CD4-positive, alpha-beta memory T cell (primary cell): Measurements from ENCODE around the gene PKP3. TPM values are rescaled to one million over a fixed set of nuclear protein-coding genes. Genes with fewer than 3 reads are reported as not detected.

Experiments
- CTCF ChIA-PET: fragments of 350-600 bp; sonication (Branson Sonifier 250); formaldehyde crosslinking; loops from one replicate; lab custom pipeline; 2021; ENCODE audit warnings: inconsistent platforms; ENCODE audit not compliant: partially characterized antibody; lab: Charles Lee
- POLR2A ChIA-PET: fragments of 350-600 bp; sonication (Branson Sonifier 250); formaldehyde crosslinking; loops from one replicate; lab custom pipeline; 2021; ENCODE audit not compliant: partially characterized antibody; lab: Charles Lee
- DNase-seq, 5 donors: peaks; one replicate each; pipeline versions ENCODE4 v3.0.0 to v3.0.0-alpha.2; 2020 to 2022; ENCODE audit warnings: mixed read lengths in 1 of 5
- H3K27ac ChIP-seq: one replicate; pipeline ENCODE4 v1.7.0; 2013; ENCODE audit warnings: low read depth, low read length
- H3K27me3 ChIP-seq: 2 replicates; pipeline ENCODE4 v1.7.0; 2013; ENCODE audit warnings: mild to moderate bottlenecking, low read length, moderate library complexity; ENCODE audit not compliant: insufficient read depth
- H3K36me3 ChIP-seq: 2 replicates; pipeline ENCODE4 v1.7.0; 2013; ENCODE audit warnings: mild to moderate bottlenecking, low read length, moderate library complexity; ENCODE audit not compliant: insufficient read depth
- H3K4me1 ChIP-seq: 2 replicates; pipeline ENCODE4 v1.7.0; 2013; ENCODE audit warnings: mild to moderate bottlenecking, low read length, moderate library complexity; ENCODE audit not compliant: insufficient read depth
- H3K4me3 ChIP-seq, 2 donors: one replicate each; pipeline ENCODE4 v1.7.0; 2013; ENCODE audit warnings: low read length in 2 of 2, mild to moderate bottlenecking in 1 of 2
- H3K9me3 ChIP-seq, 2 donors: one replicate each; pipeline ENCODE4 v1.7.0; 2013; ENCODE audit warnings: low read length in 2 of 2, control low read depth in 1 of 2; ENCODE audit not compliant: control insufficient read depth in 1 of 2
- H3K27ac Mint-ChIP-seq, 7 donors: one replicate each; pipeline ENCODE4 v1.8.0; 2020 to 2021; ENCODE audit warnings: mixed read lengths in 7 of 7, mild to moderate bottlenecking in 6 of 7, inconsistent platforms in 3 of 7, moderate library complexity in 3 of 7
- H3K27me3 Mint-ChIP-seq, 2 donors: one replicate each; pipeline ENCODE4 v1.8.0; 2020 to 2021; ENCODE audit warnings: mixed read lengths in 2 of 2
- H3K36me3 Mint-ChIP-seq, 2 donors: one replicate each; pipeline ENCODE4 v1.8.0; 2020 to 2021; ENCODE audit warnings: mixed read lengths in 2 of 2, inconsistent platforms in 1 of 2, mild to moderate bottlenecking in 1 of 2
- H3K4me1 Mint-ChIP-seq, 4 donors: one replicate each; pipeline ENCODE4 v1.8.0; 2020 to 2021; ENCODE audit warnings: mixed read lengths in 4 of 4, mild to moderate bottlenecking in 1 of 4
- H3K4me3 Mint-ChIP-seq, 8 donors: one replicate each; pipeline ENCODE4 v1.8.0; 2020 to 2021; ENCODE audit warnings: mixed read lengths in 8 of 8, mild to moderate bottlenecking in 7 of 8, moderate library complexity in 6 of 8, inconsistent platforms in 3 of 8
- H3K9me3 Mint-ChIP-seq, 8 donors: one replicate each; pipeline ENCODE4 v1.8.0; 2020 to 2021; ENCODE audit warnings: mixed read lengths in 8 of 8, mild to moderate bottlenecking in 5 of 8, inconsistent platforms in 3 of 8, moderate library complexity in 1 of 8
- intact Hi-C: fragments of 100-400 bp; cut with micrococcal nuclease; formaldehyde crosslinking; loops from one replicate; pipeline ENCODE4 v1.15.1; 2023
- polyA plus RNA-seq, 2 donors: library from polyadenylated mRNA; unstranded; fragments of 300-500 nt; fragmentation: Illumina TruSeq; gene quantifications; one replicate each; pipeline ENCODE4 v1.2.3, GENCODE V29; 2021
- total RNA-seq, 2 experiments: library from RNA; stranded (reverse); gene quantifications; one replicate each; pipeline ENCODE4 v1.2.3, GENCODE V29; 2021

Gene PKP3
- total and polyA plus RNA-seq, 4 experiments from 2014 or later, result 0.14 TPM; not detected in 3

- intact Hi-C loops, result no loop called here
- POLR2A ChIA-PET, result interaction anchor here (0.6 to 16.3 kb wide), 20 partner anchors 9 to 402 kb away, joined by 3 to 539 read pairs (median 6); partner anchors contain the start of genes ANO9, BET1L, IFITM1 and PGGHG
- peaks cover 2 to 11% of the 10 kb centered on the region in 2 donors for H3K36me3 Mint-ChIP-seq
- Histone ChIP-seq H3K4me1 (peaks cover 31% of the 10 kb centered on the region), H3K9me3 (no peaks in the 10 kb centered on the region), H3K27me3 (no peaks in the 10 kb centered on the region), H3K27ac (peak overlapping the region; percentile 61), H3K4me3 (peak overlapping the region; percentile 17 to 73), H3K36me3 (no peaks in the 10 kb centered on the region)
- peak overlapping the region in 4 of 7 donors; percentile 70 to 92 (median 83) for H3K27ac Mint-ChIP-seq
- H3K27me3 Mint-ChIP-seq, result no peaks in the 10 kb centered on the region
- peak overlapping the region; percentile 26 to 100 (median 96) for H3K4me3 Mint-ChIP-seq
- no peaks in the 10 kb centered on the region for H3K9me3 Mint-ChIP-seq
- CTCF ChIA-PET, result interaction anchor here (1.0 to 9.3 kb wide), 5 partner anchors 10 to 53 kb away, joined by 3 to 103 read pairs (median 4); partner anchors contain the start of gene PTDSS2
- DNase-seq, result peak in 4 of 5 donors; percentile 38 to 54 (median 45)
- peaks cover 4 to 42% (median 17%) of the 10 kb centered on the region in 4 donors for H3K4me1 Mint-ChIP-seq
Measured at GRCh38 chr11:416757-417621, 23.0 kb downstream of the PKP3 start.

DNA sequence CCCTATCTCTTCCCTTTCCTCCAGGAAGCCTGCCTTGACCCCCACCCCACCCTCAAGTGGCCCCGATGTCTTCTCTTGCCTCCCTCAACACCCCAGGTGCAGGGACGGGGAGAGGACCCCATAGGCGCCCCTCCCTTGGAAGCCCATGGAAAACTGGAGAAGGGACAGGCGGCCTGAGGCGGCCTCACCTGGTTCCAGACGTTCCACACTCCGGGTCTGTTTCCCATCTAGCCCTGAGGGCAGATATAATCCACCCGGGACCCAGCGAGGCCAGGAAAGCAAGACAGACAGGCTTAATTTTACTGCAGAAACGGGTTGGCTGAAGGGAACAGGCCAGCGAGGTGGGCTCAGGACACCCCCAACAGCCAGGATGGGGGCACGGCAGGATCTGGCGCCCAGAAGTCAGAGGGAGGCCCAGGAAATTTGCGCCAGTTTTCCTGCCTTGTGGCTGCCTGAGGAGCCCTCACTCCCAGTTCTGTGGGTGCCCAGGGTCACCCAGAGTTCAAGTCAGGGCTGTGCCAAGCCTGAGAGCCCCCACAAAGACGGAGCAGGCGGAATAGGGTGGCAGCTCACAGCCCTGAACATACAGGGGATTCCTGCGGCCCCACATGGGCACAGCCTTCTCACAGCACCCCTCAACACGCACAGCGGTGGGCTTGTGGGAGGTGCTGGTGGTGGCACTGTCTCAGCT is 23.8 kb downstream of the PKP3 start:
- Mint-ChIP-seq H3K27me3 (no peaks in the 10 kb centered on the region), H3K36me3 (peaks cover 4 to 15% of the 10 kb centered on the region in 2 donors), H3K27ac (peak overlapping the region; percentile 65 to 82 (median 74)), H3K9me3 (no peaks in the 10 kb centered on the region), H3K4me1 (peaks cover 4 to 42% (median 16%) of the 10 kb centered on the region in 4 donors), H3K4me3 (peak overlapping the region; percentile 58 to 82 (median 71))
- ChIA-PET CTCF (interaction anchor here (1.2 to 9.3 kb wide), 2 partner anchors 28 to 33 kb away, joined by 4 to 103 read pairs; partner anchors contain the start of gene PTDSS2), POLR2A (interaction anchor here (1.0 to 16.3 kb wide), 12 partner anchors 8 to 210 kb away, joined by 3 to 539 read pairs (median 16); partner anchors contain the start of genes ANO9, BET1L, IFITM1 and PSMD13)
- intact Hi-C loops, result no loop called here
- no peaks in the 10 kb centered on the region for H3K36me3 ChIP-seq
- DNase-seq, result peak in 1 of 5 donors; percentile 33
- no peaks in the 10 kb centered on the region for H3K9me3 ChIP-seq
- H3K4me1 ChIP-seq, result peaks cover 28% of the 10 kb centered on the region
- peak overlapping the region; percentile 61 for H3K27ac ChIP-seq
- no peaks in the 10 kb centered on the region for H3K27me3 ChIP-seq
- H3K4me3 ChIP-seq, result peak overlapping the region in 1 of 2 donors; percentile 73

DNA sequence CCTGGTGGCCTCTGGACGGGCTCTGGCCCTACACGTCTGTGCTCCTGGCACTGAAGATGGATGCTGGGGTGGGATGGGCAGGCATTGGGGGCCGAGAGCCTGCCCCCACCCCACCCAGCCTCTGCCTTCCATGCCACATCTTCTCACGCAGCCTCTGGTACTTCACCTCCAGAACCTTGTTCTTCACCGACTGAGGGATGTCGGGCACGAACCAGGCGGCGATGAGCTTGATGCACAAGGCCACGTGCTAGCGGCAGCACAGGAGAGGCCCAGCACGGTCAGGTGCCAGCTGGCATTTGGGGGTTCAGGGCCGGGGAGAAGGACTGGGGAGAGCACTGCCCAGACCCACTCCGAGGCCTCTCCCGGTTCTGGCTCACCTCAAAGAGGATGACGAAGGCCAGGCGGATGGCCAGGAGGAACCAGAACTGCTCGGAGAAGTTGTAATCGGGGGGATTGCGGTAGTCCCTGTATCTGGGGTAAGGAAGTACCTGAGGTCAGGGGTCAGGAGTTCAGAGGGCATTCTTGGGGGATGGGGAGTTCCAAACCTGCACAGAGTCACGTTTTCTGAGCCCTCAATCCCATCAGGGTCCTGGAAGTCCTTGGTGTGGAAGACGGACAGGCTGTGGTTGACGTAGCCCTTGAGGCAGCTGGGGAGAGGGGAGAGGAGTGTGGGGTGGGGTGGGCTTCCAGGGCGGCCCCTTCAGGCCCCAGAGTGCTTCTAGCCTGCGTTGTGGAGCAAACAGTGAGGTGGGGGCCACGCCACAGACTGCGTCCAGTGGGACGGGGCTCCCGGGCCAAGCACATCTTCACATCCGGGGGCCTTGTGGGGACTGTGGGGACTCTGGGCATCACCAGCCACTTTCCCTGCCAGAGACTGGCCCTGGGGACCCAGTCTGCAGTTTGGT is 24.6 kb downstream of the PKP3 start:
- Histone ChIP-seq H3K36me3 (no peaks in the 10 kb centered on the region), H3K27ac (no peak overlapping the region), H3K4me1 (peaks cover 20% of the 10 kb centered on the region), H3K27me3 (no peaks in the 10 kb centered on the region), H3K9me3 (no peaks in the 10 kb centered on the region), H3K4me3 (no peak overlapping the region)
- ChIA-PET CTCF (interaction anchor here (9.3 kb wide), 1 partner anchor 32 kb away, joined by 103 read pairs; the partner anchor contains the start of gene PTDSS2), POLR2A (interaction anchor here (6.7 to 16.3 kb wide), 2 partner anchors 12 to 30 kb away, joined by 184 to 539 read pairs; partner anchors contain the start of genes ANO9 and PTDSS2)
- Mint-ChIP-seq H3K36me3 (peaks cover 4 to 15% of the 10 kb centered on the region in 2 donors), H3K9me3 (no peaks in the 10 kb centered on the region), H3K4me3 (peak overlapping the region in 3 of 8 donors; percentile 57 to 73 (median 72)), H3K27me3 (no peaks in the 10 kb centered on the region), H3K4me1 (peaks cover 2 to 35% (median 11%) of the 10 kb centered on the region in 4 donors), H3K27ac (peak overlapping the region in 2 of 7 donors; percentile 79 to 82)
- intact Hi-C loops, result no loop called here
- peak in 1 of 5 donors; percentile 38 for DNase-seq

- H3K27me3 Mint-ChIP-seq, result no peaks in the 10 kb centered on the region
- no peaks in the 10 kb centered on the region for H3K9me3 Mint-ChIP-seq
- H3K36me3 ChIP-seq, result no peaks in the 10 kb centered on the region
- H3K27ac ChIP-seq, result no peak overlapping the region
- no peak overlapping the region for H3K4me3 ChIP-seq
- ChIA-PET CTCF (no interaction called here), POLR2A (interaction anchor here (6.7 to 16.3 kb wide), 2 partner anchors 13 to 29 kb away, joined by 184 to 539 read pairs; partner anchors contain the start of genes ANO9 and PTDSS2)
- peaks cover 6 to 15% of the 10 kb centered on the region in 2 donors for H3K36me3 Mint-ChIP-seq
- no peaks in the 10 kb centered on the region for H3K27me3 ChIP-seq
- intact Hi-C loops, result no loop called here
- H3K4me3 Mint-ChIP-seq, result peak overlapping the region in 2 of 8 donors; percentile 6 to 57
- peaks cover 16% of the 10 kb centered on the region for H3K4me1 ChIP-seq
- peak overlapping the region in 3 of 7 donors; percentile 32 to 82 (median 37) for H3K27ac Mint-ChIP-seq
- H3K4me1 Mint-ChIP-seq, result peaks cover 2 to 31% (median 8%) of the 10 kb centered on the region in 4 donors
- DNase-seq, result peak in 1 of 5 donors; percentile 22
- no peaks in the 10 kb centered on the region for H3K9me3 ChIP-seq
Measured at GRCh38 chr11:419248-420005, 25.4 kb downstream of the PKP3 start.

GRCh38 chr11:420054-420910 is 26.3 kb downstream of the PKP3 start:
- peaks cover 13% of the 10 kb centered on the region in 2 donors for H3K36me3 Mint-ChIP-seq
- no peaks in the 10 kb centered on the region for H3K9me3 Mint-ChIP-seq
- H3K4me1 Mint-ChIP-seq, result peaks cover 0 to 23% (median 2%) of the 10 kb centered on the region in 4 donors
- H3K4me1 ChIP-seq, result peaks cover 14% of the 10 kb centered on the region
- peak overlapping the region in 4 of 7 donors; percentile 32 to 70 (median 47) for H3K27ac Mint-ChIP-seq
- H3K27me3 ChIP-seq, result no peaks in the 10 kb centered on the region
- DNase-seq, result peak in 1 of 5 donors; percentile 9
- no peak overlapping the region for H3K27ac ChIP-seq
- peak overlapping the region in 1 of 8 donors; percentile 6 for H3K4me3 Mint-ChIP-seq
- ChIA-PET CTCF (no interaction called here), POLR2A (no interaction called here)
- no peaks in the 10 kb centered on the region for H3K36me3 ChIP-seq
- H3K27me3 Mint-ChIP-seq, result no peaks in the 10 kb centered on the region
- H3K9me3 ChIP-seq, result no peaks in the 10 kb centered on the region
- intact Hi-C loops, result no loop called here
- H3K4me3 ChIP-seq, result no peak overlapping the region
